IPS-18a (cell line): ENCODE results near the gene KCNIP3.
"Not testable (repeated sequence)": the region's sequence is repeated elsewhere in the genome, so short reads cannot be mapped to it uniquely, and the experiment has no call there.

ENCODE experiments used
- H3K27ac ChIP-seq: one replicate; pipeline ENCODE4 v1.5.1; 2013; ENCODE audit warnings: low read length
- H3K27me3 ChIP-seq: one replicate; pipeline ENCODE4 v1.6.1; 2013; ENCODE audit warnings: mild to moderate bottlenecking, low read length; ENCODE audit not compliant: control insufficient read depth, insufficient read depth
- H3K36me3 ChIP-seq: one replicate; pipeline ENCODE4 v1.6.1; 2013; ENCODE audit warnings: low read depth, low read length; ENCODE audit not compliant: control insufficient read depth
- H3K4me1 ChIP-seq: one replicate; pipeline ENCODE4 v1.6.1; 2013; ENCODE audit warnings: low read depth, low read length; ENCODE audit not compliant: control insufficient read depth
- H3K4me3 ChIP-seq: one replicate; pipeline ENCODE4 v1.5.1; 2013; ENCODE audit warnings: low read length
- H3K9ac ChIP-seq: one replicate; pipeline ENCODE4 v1.6.1; 2013; ENCODE audit warnings: mild to moderate bottlenecking, low read length, moderate library complexity
- H3K9me3 ChIP-seq: one replicate; pipeline ENCODE4 v1.6.1; 2013; ENCODE audit warnings: low read depth, low read length; ENCODE audit not compliant: control insufficient read depth

The KCNIP3 gene

DNA sequence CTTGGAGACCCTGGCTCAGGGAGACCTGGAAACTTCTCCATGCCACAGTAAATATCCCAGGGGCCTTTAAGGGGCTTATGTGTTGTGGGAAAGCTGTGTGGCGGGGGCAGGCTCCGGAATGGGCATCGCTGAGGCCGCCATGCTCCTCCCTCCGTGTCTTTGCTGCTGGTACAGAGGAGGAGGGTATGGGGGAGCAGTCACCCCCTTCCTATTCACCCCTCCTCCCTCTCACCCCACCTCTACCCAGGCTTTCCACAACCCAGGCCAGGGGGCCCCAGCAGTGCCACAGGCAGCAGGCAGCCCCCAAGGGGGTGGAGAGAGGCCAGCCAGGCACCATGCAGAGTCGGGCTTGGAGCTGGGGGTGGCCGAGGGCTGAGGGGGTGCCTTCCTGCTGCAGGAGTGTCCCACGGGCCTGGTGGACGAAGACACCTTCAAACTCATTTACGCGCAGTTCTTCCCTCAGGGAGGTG is 77.3 kb downstream of the KCNIP3 start:
- Histone ChIP-seq H3K4me1 (no peaks in the 10 kb centered on the region), H3K27ac (no peak overlapping the region), H3K4me3 (no peak overlapping the region), H3K36me3 (no peaks in the 10 kb centered on the region), H3K9me3 (no peaks in the 10 kb centered on the region), H3K27me3 (no peaks in the 10 kb centered on the region), H3K9ac (no peak overlapping the region)

DNA sequence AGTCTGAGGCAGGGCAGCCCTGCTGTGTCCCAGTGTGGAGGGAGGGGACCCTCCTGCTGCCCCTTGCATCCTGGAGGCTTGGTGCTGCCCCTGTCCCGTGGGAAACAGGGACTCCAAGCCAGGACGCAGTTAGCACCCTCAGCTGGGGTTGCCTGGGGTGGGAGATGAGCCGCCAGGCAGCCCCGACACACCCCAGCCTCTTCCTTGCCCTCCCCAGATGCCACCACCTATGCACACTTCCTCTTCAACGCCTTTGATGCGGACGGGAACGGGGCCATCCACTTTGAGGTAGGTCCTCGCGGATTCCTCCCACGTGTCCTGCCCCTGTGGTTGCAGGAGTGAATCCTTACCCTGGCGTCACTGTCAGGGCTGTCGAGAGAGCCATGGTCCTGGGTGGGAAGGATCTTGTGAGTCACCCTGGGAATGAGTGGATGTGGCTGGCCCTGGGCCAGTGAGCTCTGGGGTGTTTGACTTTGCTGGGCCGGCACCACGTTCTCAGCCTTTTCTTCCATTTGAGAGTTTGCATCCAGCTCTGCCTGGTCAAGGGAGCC is 77.8 kb downstream of the KCNIP3 start:
- Histone ChIP-seq H3K4me3 (no peak overlapping the region), H3K27me3 (no peaks in the 10 kb centered on the region), H3K9ac (no peak overlapping the region)

GRCh38 chr2:95375532-95376150 is 78.5 kb downstream of the KCNIP3 start:
- Histone ChIP-seq H3K27ac (no peak overlapping the region), H3K27me3 (no peaks in the 10 kb centered on the region), H3K4me3 (no peak overlapping the region), H3K36me3 (no peaks in the 10 kb centered on the region), H3K4me1 (no peaks in the 10 kb centered on the region), H3K9me3 (no peaks in the 10 kb centered on the region), H3K9ac (no peak overlapping the region)

More for the DNA sequence above, 77.8 kb downstream of the KCNIP3 start:
- H3K9me3 ChIP-seq = no peaks in the 10 kb centered on the region
- no peak overlapping the region for H3K27ac ChIP-seq
- H3K36me3 ChIP-seq = no peaks in the 10 kb centered on the region
- H3K4me1 ChIP-seq = no peaks in the 10 kb centered on the region

GRCh38 chr2:95376311-95377215 is 79.4 kb downstream of the KCNIP3 start:
- Histone ChIP-seq H3K9me3 (no peaks in the 10 kb centered on the region), H3K36me3 (no peaks in the 10 kb centered on the region)

GRCh38 chr2:95377216-95378123 is 80.3 kb downstream of the KCNIP3 start:
- Histone ChIP-seq H3K27ac (no peak overlapping the region), H3K9ac (no peak overlapping the region), H3K4me1 (no peaks in the 10 kb centered on the region), H3K4me3 (no peak overlapping the region), H3K36me3 (no peaks in the 10 kb centered on the region), H3K27me3 (no peaks in the 10 kb centered on the region), H3K9me3 (no peaks in the 10 kb centered on the region)

More at GRCh38 chr2:95376311-95377215, 79.4 kb downstream of the KCNIP3 start:
- Histone ChIP-seq H3K9ac (no peak overlapping the region), H3K27ac (no peak overlapping the region), H3K4me3 (no peak overlapping the region), H3K27me3 (no peaks in the 10 kb centered on the region), H3K4me1 (no peaks in the 10 kb centered on the region)

DNA sequence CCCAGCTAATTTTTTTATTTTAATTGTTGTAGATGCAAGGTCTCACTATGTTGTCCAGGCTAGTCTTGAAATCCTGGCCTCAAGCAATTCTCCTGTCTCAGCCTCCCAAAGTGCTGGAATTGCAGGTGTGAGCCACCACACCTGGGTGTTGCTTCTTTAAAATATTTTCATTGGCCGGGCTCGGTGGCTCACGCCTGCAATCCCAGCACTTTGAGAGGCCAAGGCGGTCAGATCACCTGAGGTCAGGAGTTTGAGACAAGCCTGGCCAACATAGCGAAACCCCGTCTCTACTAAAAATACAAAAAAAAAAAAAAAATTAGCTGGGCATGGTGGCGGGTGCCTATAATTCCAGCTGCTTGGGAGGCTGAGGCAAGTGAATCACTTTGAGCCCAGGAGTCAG is 81.1 kb downstream of the KCNIP3 start:
- not testable (repeated sequence) for H3K9ac ChIP-seq, H3K4me1 ChIP-seq, H3K9me3 ChIP-seq, H3K27ac ChIP-seq, H3K4me3 ChIP-seq, H3K27me3 ChIP-seq, H3K36me3 ChIP-seq

GRCh38 chr2:95379371-95379831 is 82.3 kb downstream of the KCNIP3 start:
- H3K27me3 ChIP-seq = no peaks in the 10 kb centered on the region
- no peak overlapping the region for H3K27ac ChIP-seq
- H3K9me3 ChIP-seq = no peaks in the 10 kb centered on the region
- H3K36me3 ChIP-seq = no peaks in the 10 kb centered on the region
- no peak overlapping the region for H3K9ac ChIP-seq
- H3K4me1 ChIP-seq = no peaks in the 10 kb centered on the region
- H3K4me3 ChIP-seq = no peak overlapping the region

DNA sequence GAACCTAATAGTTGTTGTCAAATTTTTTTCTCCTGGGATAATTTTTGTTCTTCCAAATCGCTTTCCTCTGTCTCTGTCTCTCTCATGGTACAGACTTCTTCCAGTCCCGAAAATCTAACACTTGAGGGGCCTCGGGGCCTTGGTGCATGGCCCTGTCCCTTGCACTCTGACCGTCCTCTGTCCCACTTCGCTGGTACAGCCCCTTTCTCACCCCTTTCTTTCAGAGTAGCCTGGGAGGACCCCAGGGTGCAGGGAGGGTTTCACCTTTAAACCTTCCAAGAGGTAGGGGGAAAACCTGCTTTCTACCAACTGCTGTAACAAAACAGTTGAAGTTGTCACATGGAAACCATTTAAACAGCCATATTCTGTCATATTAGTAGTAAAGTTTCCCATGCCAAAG is 83.1 kb downstream of the KCNIP3 start:
- Histone ChIP-seq H3K4me3 (no peak overlapping the region), H3K9ac (no peak overlapping the region), H3K4me1 (no peaks in the 10 kb centered on the region), H3K9me3 (no peaks in the 10 kb centered on the region), H3K36me3 (no peaks in the 10 kb centered on the region), H3K27ac (no peak overlapping the region), H3K27me3 (no peaks in the 10 kb centered on the region)

- no peak overlapping the region for H3K4me3 ChIP-seq
- H3K36me3 ChIP-seq = no peaks in the 10 kb centered on the region
- H3K27me3 ChIP-seq = no peaks in the 10 kb centered on the region
- no peaks in the 10 kb centered on the region for H3K9me3 ChIP-seq
- H3K27ac ChIP-seq = no peak overlapping the region
- no peak overlapping the region for H3K9ac ChIP-seq
- no peaks in the 10 kb centered on the region for H3K4me1 ChIP-seq
Measured at GRCh38 chr2:95380731-95381130, 83.6 kb downstream of the KCNIP3 start.

DNA sequence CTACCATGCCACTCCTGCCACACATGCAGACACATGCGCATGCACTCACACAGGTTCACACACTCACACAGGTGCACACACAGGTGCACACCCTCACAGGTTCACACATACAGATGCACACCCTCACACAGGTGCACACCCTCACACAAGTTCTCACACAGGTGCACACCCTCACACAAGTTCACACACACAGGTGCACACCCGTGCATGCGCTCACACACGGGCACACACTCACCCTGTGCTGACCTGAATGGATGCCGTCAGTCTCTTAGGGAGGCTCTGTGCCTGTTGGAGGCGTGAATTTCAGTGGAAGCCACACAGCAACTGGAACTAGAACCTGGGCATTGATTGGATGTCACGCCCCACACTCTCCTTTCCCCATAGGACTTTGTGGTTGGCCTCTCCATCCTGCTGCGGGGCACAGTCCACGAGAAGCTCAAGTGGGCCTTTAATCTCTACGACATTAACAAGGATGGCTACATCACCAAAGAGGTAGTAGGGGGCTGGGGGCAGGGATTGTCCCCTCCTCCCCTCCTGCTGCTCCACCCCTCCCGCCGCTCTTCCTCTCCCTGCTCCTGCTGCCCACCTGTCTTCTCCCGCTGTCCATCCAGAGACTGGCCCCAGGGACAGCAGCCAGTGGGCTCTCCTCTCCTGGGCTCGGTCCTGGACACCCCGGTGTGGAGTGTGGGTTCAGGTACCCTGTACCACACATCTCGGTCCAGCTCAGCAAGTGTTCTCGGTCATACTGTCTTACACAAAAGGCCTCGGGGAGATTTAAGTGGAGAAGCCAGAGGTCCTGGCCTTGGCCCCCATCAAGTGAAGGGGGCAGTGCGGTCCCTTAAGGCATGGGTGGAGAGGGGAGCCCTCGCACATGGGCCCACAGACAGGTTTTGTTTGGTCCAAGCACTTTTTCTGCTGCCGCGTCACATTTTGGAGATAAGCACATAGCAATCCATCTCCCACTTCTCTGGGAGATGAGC is 84.4 kb downstream of the KCNIP3 start:
- Histone ChIP-seq H3K27ac (no peak overlapping the region), H3K4me1 (no peaks in the 10 kb centered on the region), H3K9me3 (no peaks in the 10 kb centered on the region), H3K27me3 (no peaks in the 10 kb centered on the region), H3K36me3 (no peaks in the 10 kb centered on the region), H3K9ac (no peak overlapping the region), H3K4me3 (no peak overlapping the region)
